ENCODE data around the gene THG1L. TPM values are rescaled to one million over a fixed set of nuclear protein-coding genes. Genes with fewer than 3 reads are reported as not detected.
A peak's percentile ranks its signal among the peaks of the same experiment; 100 is the strongest.

Gene THG1L
- total RNA-seq, 6 donors from 2014 or later = 2.1 to 12.6 (median 9.1) TPM

DNA sequence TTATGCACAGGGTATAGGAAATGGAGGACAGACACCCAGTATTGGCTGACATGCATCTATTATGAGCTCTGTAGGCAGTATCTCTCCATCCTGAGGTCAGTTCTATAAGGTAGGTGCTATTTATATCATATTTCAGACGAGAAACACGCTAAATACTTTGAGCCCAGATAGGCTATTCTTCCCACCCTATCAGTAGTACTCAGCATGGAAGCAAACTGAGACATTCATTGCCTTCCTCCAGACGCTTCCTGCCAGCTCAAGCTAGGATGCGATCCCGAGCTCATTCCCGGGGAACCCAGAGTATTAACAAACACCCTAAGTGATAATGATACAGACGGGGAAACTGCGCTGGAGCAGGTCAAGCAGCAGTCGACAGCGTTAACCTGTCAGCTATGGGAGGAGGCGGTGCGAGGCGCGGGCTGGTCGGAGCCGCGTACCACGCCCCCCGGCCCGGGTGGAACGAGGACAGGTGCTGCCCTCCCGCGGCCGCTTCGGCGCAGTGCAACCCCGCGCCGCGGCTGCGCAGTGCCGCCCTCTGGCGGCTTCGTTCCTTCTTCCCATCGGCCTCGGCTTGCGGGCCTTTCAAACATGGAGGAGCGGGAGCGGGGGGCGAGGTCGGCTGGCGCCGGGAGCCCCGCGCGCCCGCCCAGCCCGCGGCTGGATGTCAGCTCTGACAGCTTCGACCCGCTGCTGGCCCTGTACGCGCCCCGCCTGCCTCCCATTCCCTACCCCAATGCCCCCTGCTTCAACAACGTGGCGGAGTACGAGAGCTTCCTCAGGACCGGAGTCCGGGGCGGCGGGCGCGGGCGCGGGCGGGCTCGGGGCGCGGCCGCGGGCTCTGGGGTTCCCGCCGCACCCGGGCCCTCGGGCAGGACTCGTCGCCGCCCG is 12.2 kb downstream of the THG1L start, which contains the start of gene LSM11:
Gene LSM11, plus strand, starts transcription at position 550 of the 888 bp plus-strand sequence. Its CDS starts 39 bp downstream, at position 589.
- peak in 1 of 2 donors; percentile 48 for TF ChIP-seq POLR2AphosphoS5 (IDR thresholded peaks at IDR 0.05)
- peak in 2 of 4 donors; percentile 26 to 45 for TF ChIP-seq POLR2A (IDR thresholded peaks at IDR 0.05)
- TF ChIP-seq, protein P1, sequence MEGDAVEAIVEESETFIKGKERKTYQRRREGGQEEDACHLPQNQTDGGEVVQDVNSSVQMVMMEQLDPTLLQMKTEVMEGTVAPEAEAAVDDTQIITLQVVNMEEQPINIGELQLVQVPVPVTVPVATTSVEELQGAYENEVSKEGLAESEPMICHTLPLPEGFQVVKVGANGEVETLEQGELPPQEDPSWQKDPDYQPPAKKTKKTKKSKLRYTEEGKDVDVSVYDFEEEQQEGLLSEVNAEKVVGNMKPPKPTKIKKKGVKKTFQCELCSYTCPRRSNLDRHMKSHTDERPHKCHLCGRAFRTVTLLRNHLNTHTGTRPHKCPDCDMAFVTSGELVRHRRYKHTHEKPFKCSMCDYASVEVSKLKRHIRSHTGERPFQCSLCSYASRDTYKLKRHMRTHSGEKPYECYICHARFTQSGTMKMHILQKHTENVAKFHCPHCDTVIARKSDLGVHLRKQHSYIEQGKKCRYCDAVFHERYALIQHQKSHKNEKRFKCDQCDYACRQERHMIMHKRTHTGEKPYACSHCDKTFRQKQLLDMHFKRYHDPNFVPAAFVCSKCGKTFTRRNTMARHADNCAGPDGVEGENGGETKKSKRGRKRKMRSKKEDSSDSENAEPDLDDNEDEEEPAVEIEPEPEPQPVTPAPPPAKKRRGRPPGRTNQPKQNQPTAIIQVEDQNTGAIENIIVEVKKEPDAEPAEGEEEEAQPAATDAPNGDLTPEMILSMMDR (IDR thresholded peaks at IDR 0.05) = peak; percentile 99 to 100 (median 100)
- TF ChIP-seq EP300 (IDR thresholded peaks at IDR 0.05) = no peak
- H3K4me1 ChIP-seq = peaks cover 13 to 19% (median 16%) of the 10 kb centered on the region in 4 donors

DNA sequence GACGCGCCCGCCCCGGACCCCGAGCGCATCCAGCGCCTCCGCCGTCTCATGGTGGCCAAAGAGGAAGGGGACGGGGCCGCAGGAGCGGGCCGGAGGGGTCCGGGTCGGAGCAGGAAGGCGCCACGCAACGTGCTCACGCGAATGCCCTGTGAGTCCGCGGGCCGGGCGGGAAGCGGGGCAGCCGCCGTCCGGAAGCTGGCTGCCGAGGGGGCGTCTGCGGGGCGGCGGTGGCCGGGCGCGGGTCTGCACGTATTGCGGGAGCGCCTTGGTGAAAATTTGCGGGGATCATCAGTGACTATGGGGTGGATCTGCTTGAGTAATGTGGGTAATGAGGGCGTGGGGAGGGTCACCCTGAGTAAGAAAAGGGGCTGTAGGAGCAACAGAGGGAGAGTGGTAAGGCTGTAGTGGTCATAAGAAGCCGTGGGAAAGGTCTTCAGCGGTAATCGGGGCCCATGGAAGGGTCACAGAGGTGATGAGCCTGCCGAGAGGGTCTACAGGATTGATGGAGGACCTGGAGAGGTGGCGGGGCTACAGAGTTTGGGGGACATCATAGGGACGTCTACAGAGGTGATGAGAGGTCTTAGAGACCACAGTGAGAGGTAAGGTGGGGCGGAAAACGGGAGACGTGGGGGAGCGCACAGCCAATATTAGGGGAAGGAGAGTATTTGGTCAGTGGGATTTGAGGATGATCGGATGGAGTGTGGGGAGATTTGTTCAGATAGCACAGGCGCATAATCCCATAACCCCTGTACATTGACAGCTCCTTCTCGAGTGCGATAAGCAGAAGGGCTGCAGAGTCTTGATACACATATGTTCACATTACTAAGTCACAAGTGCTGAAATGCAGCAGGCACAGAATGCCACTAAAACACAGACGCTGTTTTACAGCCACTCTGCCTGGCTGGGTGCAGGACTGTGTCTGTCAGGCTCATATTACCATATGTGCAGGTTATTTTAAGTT is 13.1 kb downstream of the THG1L start:
- H3K27me3 ChIP-seq = no peaks in the 10 kb centered on the region
- H3K4me1 ChIP-seq = peaks cover 13 to 19% (median 16%) of the 10 kb centered on the region in 4 donors
- ATAC-seq (ENCODE audit: low FRiP score in 2 of 2) = no peak
- peak in 1 of 2 donors; percentile 29 for DNase-seq
- TF ChIP-seq POLR2AphosphoS5 (IDR thresholded peaks at IDR 0.05) (no peak), POLR2A (IDR thresholded peaks at IDR 0.05) (no peak), EP300 (IDR thresholded peaks at IDR 0.05) (no peak)
- TF ChIP-seq, protein P1 (IDR thresholded peaks at IDR 0.05) = no peak
- peaks cover 0 to 4% (median 1%) of the 10 kb centered on the region in 4 donors for H3K36me3 ChIP-seq
- H3K9me3 ChIP-seq = no peaks in the 10 kb centered on the region
- H3K4me3 ChIP-seq = peak overlapping the region; percentile 70 to 93 (median 78)
- H3K27ac ChIP-seq = peak overlapping the region in 2 of 4 donors; percentile 55 to 82
- WGBS, 2 donors = 7 to 10% methylated on average over 32 to 35 of the region's 56 CpGs

More for the DNA sequence above, 12.2 kb downstream of the THG1L start, which contains the start of gene LSM11:
- DNase-seq (peak; percentile 96 to 98), ATAC-seq (ENCODE audit: low FRiP score in 2 of 2) (peak; percentile 98 to 100)
- H3K4me3 ChIP-seq = peak within 1 kb of the TSS; percentile 70 to 93 (median 78)
- 1% methylated on average over 5 to 54 of the region's 79 CpGs for WGBS, 2 donors
- no peaks in the 10 kb centered on the region for H3K27me3 ChIP-seq
- H3K9me3 ChIP-seq = no peaks in the 10 kb centered on the region
- H3K36me3 ChIP-seq = peaks cover 0 to 10% (median 3%) of the 10 kb centered on the region in 4 donors
- peak within 1 kb of the TSS in 3 of 4 donors; percentile 55 to 82 (median 71) for H3K27ac ChIP-seq

DNA sequence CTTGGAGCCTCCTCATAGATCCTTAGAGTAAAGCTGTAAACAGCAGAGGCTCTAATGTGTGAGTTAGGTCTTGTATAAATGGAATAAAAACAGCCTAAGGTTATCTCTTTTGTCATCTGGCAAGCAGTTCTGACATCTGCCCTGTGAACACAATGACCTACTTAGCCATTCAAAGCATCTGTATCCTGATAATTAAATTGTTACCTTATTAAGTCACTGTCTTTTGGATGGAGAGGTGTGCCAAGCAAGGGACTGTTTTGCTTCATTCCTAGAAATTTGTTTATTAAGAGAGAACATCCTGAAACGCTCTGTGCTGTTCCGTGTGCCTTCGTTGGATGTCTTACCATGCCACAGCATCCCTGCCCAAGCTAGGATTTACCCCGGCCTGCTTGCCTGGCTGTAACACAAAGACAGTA is 13.8 kb downstream of the THG1L start:
- H3K27ac ChIP-seq = no peak overlapping the region
- H3K4me3 ChIP-seq = peak overlapping the region in 2 of 4 donors; percentile 85 to 93
- peaks cover 13 to 19% (median 16%) of the 10 kb centered on the region in 4 donors for H3K4me1 ChIP-seq
- no peaks in the 10 kb centered on the region for H3K36me3 ChIP-seq
- H3K27me3 ChIP-seq = no peaks in the 10 kb centered on the region
- TF ChIP-seq EP300 (IDR thresholded peaks at IDR 0.05) = no peak
- TF ChIP-seq, protein P1 (IDR thresholded peaks at IDR 0.05) = no peak
- TF ChIP-seq POLR2A (IDR thresholded peaks at IDR 0.05) = no peak
- TF ChIP-seq POLR2AphosphoS5 (IDR thresholded peaks at IDR 0.05) = no peak
- WGBS, 2 donors = 71 to 96% methylated on average over 4 of the region's 4 CpGs
- DNase-seq (no peak), ATAC-seq (ENCODE audit: low FRiP score in 2 of 2) (no peak)
- no peaks in the 10 kb centered on the region for H3K9me3 ChIP-seq

DNA sequence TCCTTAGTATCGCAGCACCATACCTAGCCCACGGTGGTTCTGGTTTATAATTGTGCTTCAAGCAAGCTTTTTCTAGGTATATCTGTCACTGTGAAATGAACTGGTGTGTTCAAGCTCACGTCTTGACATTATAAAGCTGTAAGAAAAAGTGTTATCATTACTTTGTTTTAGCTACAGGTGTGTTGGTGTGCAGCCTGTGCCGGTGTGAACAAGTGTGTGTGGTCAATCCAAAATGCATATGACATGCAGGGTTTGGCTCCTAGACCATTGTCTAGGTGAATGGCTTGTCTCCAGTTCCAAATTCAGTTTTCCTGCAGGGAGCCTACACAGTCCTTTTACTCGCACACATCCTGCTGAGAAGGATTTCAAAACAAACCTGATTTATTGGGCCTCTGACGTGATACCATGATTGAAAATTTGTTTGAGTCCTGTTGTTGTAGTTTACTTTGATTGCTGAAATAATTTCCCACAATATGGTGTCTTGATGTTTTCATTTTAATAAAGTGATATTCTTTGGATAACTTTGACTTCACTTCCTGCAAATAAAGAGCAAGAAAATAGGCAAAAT is 16.0 kb downstream of the THG1L start:
- Histone ChIP-seq H3K4me3 (no peak overlapping the region), H3K9me3 (no peaks in the 10 kb centered on the region), H3K27me3 (no peaks in the 10 kb centered on the region), H3K27ac (no peak overlapping the region), H3K36me3 (peaks cover 0 to 10% (median 2%) of the 10 kb centered on the region in 4 donors), H3K4me1 (peaks cover 13 to 19% (median 16%) of the 10 kb centered on the region in 4 donors)
- no peak for ATAC-seq (ENCODE audit: low FRiP score in 2 of 2)
- no peak for DNase-seq
- 85 to 88% methylated on average over 6 of the region's 6 CpGs for WGBS, 2 donors
- TF ChIP-seq EP300 (IDR thresholded peaks at IDR 0.05) (no peak), POLR2AphosphoS5 (IDR thresholded peaks at IDR 0.05) (no peak), POLR2A (IDR thresholded peaks at IDR 0.05) (no peak)
- TF ChIP-seq, protein P1 (IDR thresholded peaks at IDR 0.05) = no peak

Data from upper lobe of left lung (tissue), 6 donors.